Adrenal gland (tissue), 5 donors: ENCODE results near the gene OSBPL10.

Experiments
- CTCF ChIP-seq, 6 experiments: fragments of 450-650 bp in 4 of 6; fragments of 200-600 bp in 2 of 6; sonication (generic) in 1 of 6; IDR thresholded peaks; 1 replicate in 5 of 6; 2 replicates in 1 of 6; pipeline versions ENCODE4 v1.5.1 to v1.8.0; 2016 to 2021; ENCODE audit warnings: antibody characterized with exemption in 6 of 6, mild to moderate bottlenecking in 2 of 6, moderate library complexity in 1 of 6
- POLR2A ChIP-seq, 2 donors: fragments of 450-650 bp; IDR thresholded peaks; one replicate each; pipeline ENCODE4 v1.6.1; 2017; ENCODE audit warnings: antibody characterized with exemption in 2 of 2, mild to moderate bottlenecking in 2 of 2, moderate library complexity in 1 of 2
- donor health status: DM: no; HTN: no; CAD: no.

GRCh38 chr3:31858439-31858838 is 122.6 kb downstream of the OSBPL10 start:
- no peak for TF ChIP-seq CTCF (IDR thresholded peaks at IDR 0.05)
- no peak for TF ChIP-seq POLR2A (IDR thresholded peaks at IDR 0.05)
